Spleen (tissue), 11 donors: ENCODE measurements around the gene MMAB. TPM values are rescaled to one million over a fixed set of nuclear protein-coding genes. Genes with fewer than 3 reads are reported as not detected.

Experiments
- DNase-seq: peaks from one replicate; pipeline ENCODE4 v3.0.0-alpha.2; 2020
- H3K27ac ChIP-seq, 8 donors: fragments of 200-600 bp; sonication (generic) in 7 of 8; 1 replicate in 4 of 8; 2 replicates in 4 of 8; pipeline versions ENCODE4 v1.5.0 to v1.8.0; 2016 to 2021; ENCODE audit warnings: inconsistent platforms in 4 of 8, mild to moderate bottlenecking in 4 of 8, moderate library complexity in 1 of 8
- H3K27me3 ChIP-seq, 7 donors: fragments of 200-600 bp; sonication (generic) in 6 of 7; replicated peaks in 1 of 7; 1 replicate in 4 of 7; 2 replicates in 3 of 7; pipeline versions ENCODE4 v1.5.0 to v1.8.0; 2016 to 2021; ENCODE audit warnings: inconsistent platforms in 3 of 7, mild to moderate bottlenecking in 1 of 7
- H3K36me3 ChIP-seq, 6 donors: fragments of 200-600 bp; sonication (generic) in 5 of 6; 1 replicate in 4 of 6; 2 replicates in 2 of 6; pipeline versions ENCODE4 v1.5.0 to v1.8.0; 2016 to 2021; ENCODE audit warnings: inconsistent platforms in 2 of 6
- H3K4me1 ChIP-seq, 6 donors: fragments of 200-600 bp; sonication (generic) in 5 of 6; 1 replicate in 3 of 6; 2 replicates in 3 of 6; pipeline versions ENCODE4 v1.5.0 to v1.8.0; 2016 to 2021; ENCODE audit warnings: inconsistent platforms in 3 of 6
- H3K4me3 ChIP-seq, 8 donors: fragments of 200-600 bp; sonication (generic) in 7 of 8; 1 replicate in 4 of 8; 2 replicates in 4 of 8; pipeline versions ENCODE4 v1.5.0 to v1.8.0; 2016 to 2021; ENCODE audit warnings: inconsistent platforms in 4 of 8, mild to moderate bottlenecking in 4 of 8, moderate library complexity in 2 of 8
- H3K9me3 ChIP-seq, 8 donors: fragments of 200-600 bp; sonication (generic) in 7 of 8; 1 replicate in 4 of 8; 2 replicates in 4 of 8; pipeline versions ENCODE4 v1.5.0 to v1.8.0; 2016 to 2021; ENCODE audit warnings: inconsistent platforms in 4 of 8
- CTCF ChIP-seq, 11 experiments: fragments of 200-600 bp in 7 of 11; fragments of 450-650 bp in 4 of 11; sonication (generic) in 4 of 11; IDR thresholded peaks in 8 of 11; conservative IDR thresholded peaks in 3 of 11; 1 replicate in 7 of 11; 2 replicates in 4 of 11; pipeline versions ENCODE4 v1.4.0 to v1.8.0; 2016 to 2021; ENCODE audit warnings: antibody characterized with exemption in 11 of 11, inconsistent platforms in 4 of 11, mild to moderate bottlenecking in 1 of 11
- POLR2A ChIP-seq, 3 donors: fragments of 450-650 bp; IDR thresholded peaks; one replicate each; pipeline ENCODE4 v1.5.1; 2017; ENCODE audit warnings: antibody characterized with exemption in 3 of 3, mild to moderate bottlenecking in 1 of 3
- POLR2AphosphoS5 ChIP-seq, 3 donors: sonication (generic); formaldehyde crosslinking; IDR thresholded peaks; one replicate each; pipeline ENCODE4 v1.5.1; 2017; ENCODE audit warnings: antibody characterized with exemption in 3 of 3
- WGBS, 5 donors: extraction: QIAGEN DNeasy Blood & Tissue Kit in 3 of 5; methylation state at CpG; one replicate each; pipeline versions ENCODE4 v1.1.5 to v1.1.7; 2013 to 2018; 5-methylcytosine and 5-hydroxymethylcytosine counted together
- intact Hi-C: fragments of 100-400 bp; cut with DNase I; formaldehyde crosslinking; loops from one replicate; pipeline ENCODE4 v1.15.0; 2023; ENCODE audit warnings: low total_unique reads
- polyA plus RNA-seq, 3 donors: library from polyadenylated mRNA; stranded (reverse); fragments of 200-250 nt; gene quantifications; one replicate each; pipeline ENCODE4 v1.2.1, GENCODE V29; 2013
- total RNA-seq, 7 donors: library from RNA; depleted of rRNA in 3 of 7; stranded (reverse); fragments of >200 nt in 3 of 7; fragmentation: NEBNext Ultra II Directional in 4 of 7; extraction: Animal tissue kit (Norgen Biotek cat#: 25700) in 4 of 7; gene quantifications; one replicate each; pipeline versions ENCODE4 v1.1.0 to v1.2.1, GENCODE V29; 2016 to 2021
- donor health status: healthy with polysubstance abuse.
- donor health status: DM: no; HTN: no; CAD: no; lungs with moderate emphysema.
- donor health status: DM: no; HTN: no; CAD: no.
- donor health status: Bipolar disorder and iron deficiency.
- donor health status: healthy.
- donor health status: DM: no; HTN: no; CAD: no.
- donor health status: DM: yes; HTN: yes; CAD: no.

Gene MMAB
- total and polyA plus RNA-seq, 10 donors, result 14.5 to 41.7 (median 20.3) TPM

DNA sequence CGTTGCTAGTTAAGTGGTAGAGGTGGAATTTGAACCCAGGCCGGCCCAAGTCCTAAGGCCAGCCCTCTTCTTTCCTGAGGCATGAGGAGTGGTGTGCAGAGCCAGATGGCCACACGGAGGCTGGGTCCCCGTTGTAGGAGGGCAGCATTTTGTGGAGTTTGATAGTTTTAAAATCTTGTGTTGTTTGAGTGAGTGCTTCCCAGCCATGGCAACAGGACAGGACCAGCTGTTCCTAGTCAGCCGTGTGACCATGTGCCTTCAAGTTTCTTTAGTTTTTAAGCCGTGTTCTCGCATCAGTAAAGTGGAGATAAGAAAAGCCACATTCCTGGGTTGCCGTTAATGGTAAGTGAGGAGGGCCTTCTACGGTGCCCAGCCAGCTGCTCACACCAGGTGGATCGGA lies 51.5 kb downstream of the MMAB start:
- intact Hi-C loops, result no loop called here
- Histone ChIP-seq H3K4me1 (peaks cover 0 to 15% (median 4%) of the 10 kb centered on the region in 6 donors), H3K36me3 (peaks cover 4 to 100% (median 88%) of the 10 kb centered on the region in 6 donors), H3K27ac (no peak overlapping the region), H3K9me3 (no peaks in the 10 kb centered on the region), H3K27me3 (no peaks in the 10 kb centered on the region), H3K4me3 (no peak overlapping the region)
- no peak for DNase-seq
- TF ChIP-seq POLR2A (IDR thresholded peaks at IDR 0.05), result no peak
- TF ChIP-seq CTCF (IDR thresholded peaks at IDR 0.05 in 8 of 11, conservative IDR thresholded peaks at IDR 0.05 in 3 of 11), result no peak
- no peak for TF ChIP-seq POLR2AphosphoS5 (IDR thresholded peaks at IDR 0.05)
- 84 to 92% (median 88%) methylated on average over 10 of the region's 10 CpGs for WGBS, 5 donors

- Histone ChIP-seq H3K4me3 (no peak overlapping the region), H3K4me1 (peaks cover 0 to 15% (median 4%) of the 10 kb centered on the region in 6 donors), H3K27me3 (no peaks in the 10 kb centered on the region), H3K36me3 (peaks cover 4 to 100% (median 91%) of the 10 kb centered on the region in 6 donors), H3K27ac (peak overlapping the region in 6 of 8 donors; percentile 39 to 78 (median 53)), H3K9me3 (no peaks in the 10 kb centered on the region)
- TF ChIP-seq CTCF (IDR thresholded peaks at IDR 0.05 in 8 of 11, conservative IDR thresholded peaks at IDR 0.05 in 3 of 11) (no peak), POLR2A (IDR thresholded peaks at IDR 0.05) (no peak), POLR2AphosphoS5 (IDR thresholded peaks at IDR 0.05) (no peak)
- intact Hi-C loops, result loop anchor here (5.0 kb wide), 1 partner anchor 258 kb away; no protein-coding TSS in a partner anchor
- DNase-seq, result no peak
- 57 to 96% (median 81%) methylated on average over 1 to 6 of the region's 6 CpGs for whole genome bisulfite sequencing, 5 donors
Observed at GRCh38 chr12:109519787-109520186, 53.5 kb downstream of the MMAB start.

DNA sequence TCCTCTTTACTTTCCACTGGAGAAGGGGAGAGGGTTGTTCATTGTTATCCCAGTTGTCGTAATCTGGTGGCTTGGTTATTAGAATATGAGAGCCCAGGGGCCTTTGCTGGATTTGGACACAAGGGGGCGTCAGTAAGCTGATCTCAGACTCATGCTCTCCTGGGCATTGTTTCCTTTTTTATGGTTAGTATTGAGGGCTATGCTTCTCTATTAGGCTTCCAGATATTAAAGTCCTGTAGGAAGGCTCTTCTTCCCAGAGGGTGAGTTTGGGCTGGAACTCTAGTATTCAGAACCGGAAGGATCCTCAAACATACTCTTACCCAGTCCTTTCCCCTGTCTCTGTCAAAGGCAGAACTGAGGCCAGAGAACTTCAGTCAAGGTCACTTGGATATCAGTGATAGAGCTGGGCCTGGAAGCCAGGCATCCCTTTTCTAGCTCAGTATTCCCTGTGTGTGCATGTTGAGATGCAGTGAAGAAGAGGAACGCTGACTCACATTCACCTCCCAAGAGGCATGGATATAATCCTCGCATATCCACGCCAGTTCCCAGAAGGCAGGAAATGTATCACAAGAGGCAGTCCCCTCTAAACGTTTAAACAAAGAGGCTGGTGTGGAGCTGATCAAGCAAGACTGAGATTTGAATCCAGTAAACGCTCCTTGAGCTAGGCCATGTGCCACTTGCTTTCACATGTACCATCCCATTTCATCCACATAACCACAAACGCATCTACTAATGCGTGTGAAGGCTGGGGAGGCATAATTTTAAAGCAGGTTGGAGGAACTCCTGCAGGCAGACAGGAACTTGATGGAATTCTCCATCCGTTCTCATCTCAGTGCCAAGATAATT lies 54.3 kb downstream of the MMAB start:
- Histone ChIP-seq H3K4me3 (no peak overlapping the region), H3K27ac (peak overlapping the region in 6 of 8 donors; percentile 23 to 78 (median 53)), H3K9me3 (no peaks in the 10 kb centered on the region), H3K27me3 (no peaks in the 10 kb centered on the region), H3K4me1 (peaks cover 0 to 15% (median 4%) of the 10 kb centered on the region in 6 donors), H3K36me3 (peaks cover 4 to 100% (median 91%) of the 10 kb centered on the region in 6 donors)
- TF ChIP-seq CTCF (IDR thresholded peaks at IDR 0.05 in 8 of 11, conservative IDR thresholded peaks at IDR 0.05 in 3 of 11), result peak; percentile 49 to 88 (median 75)
- TF ChIP-seq POLR2AphosphoS5 (IDR thresholded peaks at IDR 0.05), result no peak
- intact Hi-C loops, result loop anchor here (5.0 kb wide), 1 partner anchor 258 kb away; no protein-coding TSS in a partner anchor
- peak; percentile 70 for DNase-seq
- 60 to 76% (median 70%) methylated on average over 11 of the region's 11 CpGs for WGBS, 5 donors

DNA sequence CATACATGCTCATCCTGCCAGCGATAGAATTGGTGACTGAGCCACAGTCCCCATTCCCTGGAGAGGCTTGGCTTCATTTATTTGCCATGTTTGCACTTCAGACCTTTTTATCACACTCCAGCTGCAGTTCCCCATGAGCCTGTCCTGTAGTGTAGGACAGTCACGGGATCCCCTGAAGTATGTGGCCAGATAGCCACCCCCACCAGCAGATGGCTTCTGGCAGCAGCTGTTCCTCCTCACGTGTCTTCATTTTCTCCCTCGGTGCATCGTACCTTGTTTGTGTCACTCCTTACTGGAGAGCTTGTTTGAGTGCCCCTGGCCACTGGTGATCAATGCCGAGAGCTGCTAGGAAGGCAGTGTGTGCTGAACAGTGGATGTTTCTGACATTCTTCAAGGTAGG lies 55.7 kb downstream of the MMAB start:
- Histone ChIP-seq H3K27ac (peak overlapping the region in 1 of 8 donors; percentile 78), H3K9me3 (no peaks in the 10 kb centered on the region), H3K36me3 (peaks cover 4 to 100% (median 90%) of the 10 kb centered on the region in 6 donors), H3K4me3 (no peak overlapping the region), H3K27me3 (no peaks in the 10 kb centered on the region), H3K4me1 (peaks cover 0 to 15% (median 4%) of the 10 kb centered on the region in 6 donors)
- no peak for TF ChIP-seq CTCF (IDR thresholded peaks at IDR 0.05 in 8 of 11, conservative IDR thresholded peaks at IDR 0.05 in 3 of 11)
- TF ChIP-seq POLR2A (IDR thresholded peaks at IDR 0.05), result no peak
- no peak for TF ChIP-seq POLR2AphosphoS5 (IDR thresholded peaks at IDR 0.05)
- intact Hi-C loops, result loop anchor here (5.0 kb wide), 1 partner anchor 260 kb away; no protein-coding TSS in a partner anchor
- 82 to 90% (median 88%) methylated on average over 6 of the region's 6 CpGs for WGBS, 5 donors
- no peak for DNase-seq
